GM12801 (cell line): ENCODE results near the gene ABCG1.

Experiments
- TF ChIP-seq, protein P1 (sequence below): IDR thresholded peaks from one replicate; pipeline ENCODE4 v1.5.1; 2011; ENCODE audit warnings: control low read depth; ENCODE audit not compliant: insufficient read length; ENCODE audit errors: extremely low read depth

The ABCG1 gene

GRCh38 chr21:42245331-42246193 lies 26.6 kb downstream of the ABCG1 start:
- TF ChIP-seq, protein P1, sequence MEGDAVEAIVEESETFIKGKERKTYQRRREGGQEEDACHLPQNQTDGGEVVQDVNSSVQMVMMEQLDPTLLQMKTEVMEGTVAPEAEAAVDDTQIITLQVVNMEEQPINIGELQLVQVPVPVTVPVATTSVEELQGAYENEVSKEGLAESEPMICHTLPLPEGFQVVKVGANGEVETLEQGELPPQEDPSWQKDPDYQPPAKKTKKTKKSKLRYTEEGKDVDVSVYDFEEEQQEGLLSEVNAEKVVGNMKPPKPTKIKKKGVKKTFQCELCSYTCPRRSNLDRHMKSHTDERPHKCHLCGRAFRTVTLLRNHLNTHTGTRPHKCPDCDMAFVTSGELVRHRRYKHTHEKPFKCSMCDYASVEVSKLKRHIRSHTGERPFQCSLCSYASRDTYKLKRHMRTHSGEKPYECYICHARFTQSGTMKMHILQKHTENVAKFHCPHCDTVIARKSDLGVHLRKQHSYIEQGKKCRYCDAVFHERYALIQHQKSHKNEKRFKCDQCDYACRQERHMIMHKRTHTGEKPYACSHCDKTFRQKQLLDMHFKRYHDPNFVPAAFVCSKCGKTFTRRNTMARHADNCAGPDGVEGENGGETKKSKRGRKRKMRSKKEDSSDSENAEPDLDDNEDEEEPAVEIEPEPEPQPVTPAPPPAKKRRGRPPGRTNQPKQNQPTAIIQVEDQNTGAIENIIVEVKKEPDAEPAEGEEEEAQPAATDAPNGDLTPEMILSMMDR = no peak

- TF ChIP-seq, protein P1 = no peak
Measured at GRCh38 chr21:42247716-42248115, 28.8 kb downstream of the ABCG1 start.

DNA sequence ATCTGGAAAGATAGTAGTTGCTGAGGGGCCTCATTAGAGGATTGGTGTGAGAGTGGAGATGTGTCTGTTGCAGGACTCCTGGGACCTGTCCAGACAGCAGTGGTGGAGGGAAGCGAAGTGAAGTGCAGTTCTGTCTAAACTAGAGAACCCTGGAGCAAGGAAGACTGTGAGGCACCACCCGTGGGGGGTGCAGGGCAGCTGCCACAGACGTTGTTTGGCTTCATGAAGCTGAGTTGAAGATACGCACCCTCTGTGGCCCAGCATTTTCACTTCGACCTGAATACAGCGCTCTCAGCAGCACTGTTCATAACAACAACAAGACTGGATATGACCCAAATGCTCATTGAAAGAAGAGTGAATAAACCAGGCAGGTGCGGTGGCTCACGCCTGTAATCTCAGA lies 29.3 kb downstream of the ABCG1 start:
- TF ChIP-seq, protein P1 = no peak

DNA sequence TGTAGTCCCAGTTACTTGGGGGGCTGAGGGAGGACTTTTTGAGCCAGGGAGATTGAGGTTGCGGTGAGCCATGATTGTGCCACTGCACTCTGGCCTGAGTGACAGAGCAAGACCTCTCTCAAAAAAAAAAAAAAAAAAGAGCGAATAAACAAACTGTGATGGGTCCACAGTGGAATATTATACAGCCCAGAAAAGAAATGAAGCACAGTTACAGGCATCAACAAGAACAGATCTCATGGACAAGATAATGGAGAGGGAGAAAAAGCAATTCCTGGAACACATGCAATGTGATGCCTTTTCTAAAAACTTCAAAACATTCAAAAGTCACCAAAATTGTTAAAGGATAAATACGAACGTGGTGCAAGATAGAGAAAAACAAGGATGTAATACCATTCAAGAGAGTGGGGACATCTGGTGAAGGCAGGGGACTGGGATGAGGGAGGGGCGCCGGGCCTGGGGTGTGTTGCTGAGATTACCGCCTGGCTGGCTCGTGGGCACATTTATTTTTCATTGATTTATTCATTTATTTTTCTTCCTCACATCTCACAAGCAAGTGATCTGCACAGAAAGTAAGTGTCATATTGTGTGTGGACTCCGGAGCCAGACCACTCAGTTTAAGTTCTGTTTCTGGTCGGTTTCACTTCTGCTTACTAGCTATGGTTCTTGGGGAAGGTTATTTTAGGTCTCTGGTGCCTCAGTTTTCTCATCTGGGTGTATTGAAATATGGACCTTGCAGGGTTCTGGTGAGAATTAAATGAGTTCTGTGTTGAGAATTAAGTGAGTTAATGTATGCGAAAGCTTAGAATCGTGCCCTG lies 30.1 kb downstream of the ABCG1 start:
- TF ChIP-seq, protein P1 = no peak

DNA sequence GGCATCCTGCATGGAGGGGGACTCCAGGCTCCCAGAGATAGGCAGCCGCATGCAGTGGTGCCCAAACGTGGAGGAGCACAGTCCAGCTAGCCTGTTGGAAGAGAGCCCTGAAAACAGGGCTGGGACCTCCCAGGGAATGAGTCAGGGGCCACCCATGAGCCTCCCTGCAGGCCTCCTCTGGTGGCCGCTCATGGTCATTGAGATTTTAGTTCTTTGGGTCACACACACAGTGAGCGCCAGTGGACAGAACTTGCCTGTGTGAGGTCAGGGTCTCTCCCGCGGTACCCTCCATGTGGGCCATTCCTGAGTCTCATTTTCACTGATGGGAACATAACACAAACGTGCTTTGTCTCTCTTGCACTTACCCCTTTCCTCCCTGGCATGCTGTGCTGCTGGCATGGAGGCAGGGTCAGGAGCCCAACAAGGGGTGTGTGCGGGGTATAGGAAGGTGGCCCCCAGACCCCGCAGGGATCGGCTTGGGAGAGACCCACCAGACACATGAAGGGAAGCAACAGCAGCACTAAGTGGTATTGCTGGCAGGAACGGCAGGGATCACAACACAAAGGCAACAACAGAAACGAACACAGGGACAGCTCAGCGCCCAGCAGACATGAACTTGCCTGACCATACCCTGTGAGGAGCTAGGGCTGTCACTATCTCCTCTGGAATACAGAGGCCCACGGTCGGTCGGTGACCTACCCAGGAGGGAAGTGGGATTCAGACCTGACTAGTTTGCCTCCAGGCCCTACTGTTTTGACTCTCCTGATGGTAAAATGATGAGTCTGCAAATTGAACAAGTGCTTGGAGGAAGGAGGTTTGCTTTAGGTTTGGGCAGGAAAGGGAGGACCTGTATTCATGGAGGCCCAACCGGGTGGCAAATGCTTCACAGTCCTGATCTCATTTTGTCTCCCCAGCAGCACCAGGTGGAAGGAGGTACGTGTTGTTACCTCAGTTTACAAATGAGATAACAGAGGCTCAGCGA lies 31.8 kb downstream of the ABCG1 start:
- TF ChIP-seq, protein P1 = no peak

- TF ChIP-seq, protein P1 = no peak
Measured at GRCh38 chr21:42251654-42252324, 32.8 kb downstream of the ABCG1 start.

DNA sequence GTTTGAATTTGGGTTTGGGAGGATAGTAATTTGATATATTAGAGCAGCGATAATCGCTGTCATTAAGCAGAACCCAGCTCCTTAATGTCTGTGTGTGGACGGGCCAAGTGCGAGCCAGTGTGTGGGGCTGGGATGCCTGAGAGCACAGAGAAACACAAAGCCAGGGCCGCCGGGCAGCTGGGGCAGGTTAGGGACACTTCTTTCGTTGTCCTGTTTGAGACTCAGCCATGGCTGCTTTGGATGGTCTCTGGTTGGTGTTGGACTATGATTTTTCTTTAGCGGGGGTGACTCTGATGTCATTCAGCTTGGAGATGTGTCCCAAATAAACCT lies 33.4 kb downstream of the ABCG1 start:
- TF ChIP-seq, protein P1 = no peak
